VCaP (cell line): ENCODE results near the gene LNX1.

Source experiments
- H3K27ac ChIP-seq: fragments of 450-650 bp; 2 replicates; pipeline ENCODE4 v1.5.1; 2017
- CTCF ChIP-seq: fragments of 450-650 bp; conservative IDR thresholded peaks from 2 replicates; pipeline ENCODE4 v1.5.1; 2017; ENCODE audit warnings: mild to moderate bottlenecking, moderate library complexity

LNX1 gene

GRCh38 chr4:53616219-53616618 is 24.9 kb upstream of the LNX1 start:
- TF ChIP-seq CTCF, result no peak
- H3K27ac ChIP-seq, result no peak overlapping the region

- no peak for TF ChIP-seq CTCF
- no peak overlapping the region for H3K27ac ChIP-seq
Observed at GRCh38 chr4:53614591-53614990, 23.3 kb upstream of the LNX1 start.

- no peak overlapping the region for H3K27ac ChIP-seq
- TF ChIP-seq CTCF, result no peak
Observed at GRCh38 chr4:53613428-53613827, 22.1 kb upstream of the LNX1 start.

GRCh38 chr4:53608649-53609048 is 17.4 kb upstream of the LNX1 start:
- TF ChIP-seq CTCF, result no peak
- H3K27ac ChIP-seq, result no peak overlapping the region

- TF ChIP-seq CTCF, result no peak
- no peak overlapping the region for H3K27ac ChIP-seq
Observed at GRCh38 chr4:53608242-53608641, 17.0 kb upstream of the LNX1 start.

GRCh38 chr4:53605783-53606182 is 14.5 kb upstream of the LNX1 start:
- H3K27ac ChIP-seq, result peak overlapping the region; percentile 46
- TF ChIP-seq CTCF, result no peak

GRCh38 chr4:53602390-53602789 is 11.1 kb upstream of the LNX1 start:
- no peak overlapping the region; the same call in 1 of the 2 replicates for H3K27ac ChIP-seq
- no peak for TF ChIP-seq CTCF

- TF ChIP-seq CTCF, result peak; percentile 35; the same call in 1 of the 2 replicates
- peak overlapping the region; percentile 70; the same call in 1 of the 2 replicates for H3K27ac ChIP-seq
Observed at GRCh38 chr4:53601251-53601764, 10.0 kb upstream of the LNX1 start.
